WI38 (cell line): Measurements from ENCODE around the gene DDX24.

Experiments used
- H3K4me3 ChIP-seq: 2 replicates; pipeline ENCODE4 v1.5.1; 2011; ENCODE audit warnings: low read depth, mild to moderate bottlenecking, control low read depth, low read length
- CTCF ChIP-seq: IDR thresholded peaks from 2 replicates; pipeline ENCODE4 v1.5.1; 2012; ENCODE audit warnings: low read depth, mild to moderate bottlenecking, control low read depth, low read length

DDX24 gene

GRCh38 chr14:94054401-94054800, 26.6 kb downstream of the DDX24 start:
- no peak for TF ChIP-seq CTCF
- no peak overlapping the region for H3K4me3 ChIP-seq

- no peak for TF ChIP-seq CTCF
- no peak overlapping the region for H3K4me3 ChIP-seq
Measured at GRCh38 chr14:94052662-94053061, 28.3 kb downstream of the DDX24 start.

- TF ChIP-seq CTCF = no peak
- H3K4me3 ChIP-seq = no peak overlapping the region
Measured at GRCh38 chr14:94052199-94052598, 28.8 kb downstream of the DDX24 start.

GRCh38 chr14:94051779-94052178, 29.2 kb downstream of the DDX24 start:
- no peak for TF ChIP-seq CTCF
- no peak overlapping the region for H3K4me3 ChIP-seq

- no peak overlapping the region for H3K4me3 ChIP-seq
- no peak for TF ChIP-seq CTCF
Measured at GRCh38 chr14:94051115-94051514, 29.9 kb downstream of the DDX24 start.

GRCh38 chr14:94050231-94050880, 30.6 kb downstream of the DDX24 start:
- H3K4me3 ChIP-seq = no peak overlapping the region
- no peak for TF ChIP-seq CTCF

- no peak for TF ChIP-seq CTCF
- no peak overlapping the region for H3K4me3 ChIP-seq
Measured at GRCh38 chr14:94049625-94050023, 31.4 kb downstream of the DDX24 start.
